ENCODE measurements around the gene ZYG11A. TPM values are rescaled to one million over a fixed set of nuclear protein-coding genes. Genes with fewer than 3 reads are reported as not detected.

ZYG11A gene
- total and polyA plus RNA-seq, 2 donors (not counting 3 experiments of a cell fraction or from before 2014, with no cell fraction given) = 0.40 to 2.1 TPM

DNA sequence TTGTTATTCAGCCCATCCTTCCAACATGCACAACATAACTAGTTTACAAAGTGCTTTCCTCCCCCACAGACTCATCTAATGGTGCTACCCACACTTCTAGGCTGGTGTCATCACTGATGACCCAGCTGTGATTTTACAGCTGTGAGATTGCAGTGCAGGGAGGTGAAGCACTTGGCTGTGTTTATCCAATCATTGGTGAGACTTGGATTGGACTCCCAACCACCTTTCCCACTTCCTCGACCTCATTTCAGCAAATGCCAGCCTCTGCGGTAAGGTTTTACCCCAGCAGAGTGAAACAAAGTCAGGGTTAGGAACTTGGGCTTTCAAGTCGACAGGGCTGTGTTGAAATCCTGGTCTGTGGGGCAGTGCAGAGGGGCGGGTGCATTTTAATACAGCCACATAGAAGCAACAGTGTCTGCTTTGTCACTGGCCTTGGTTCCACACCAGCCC, 56.9 kb downstream of the ZYG11A start:
- no peaks in the 10 kb centered on the region for H3K4me1 ChIP-seq (ENCODE audit: control insufficient read depth, extremely low read depth, insufficient read depth, low read length)
- intact Hi-C loops (cut with micrococcal nuclease) = no loop called here
- no peak overlapping the region for H2AFZ ChIP-seq (ENCODE audit: low read depth, low read length)
- CTCF ChIA-PET = no interaction called here
- no peak overlapping the region for H3K27ac ChIP-seq (ENCODE audit: insufficient read depth, low read depth, low read length)
- no peaks in the 10 kb centered on the region for H3K36me3 ChIP-seq (ENCODE audit: control insufficient read depth in 2 of 2, extremely low read depth in 1 of 2, insufficient read depth in 2 of 2, low read length in 2 of 2)
- no peak for TF ChIP-seq POLR2A (IDR thresholded peaks at IDR 0.05; ENCODE audit: low read depth, low read length)
- TF ChIP-seq, protein P1, sequence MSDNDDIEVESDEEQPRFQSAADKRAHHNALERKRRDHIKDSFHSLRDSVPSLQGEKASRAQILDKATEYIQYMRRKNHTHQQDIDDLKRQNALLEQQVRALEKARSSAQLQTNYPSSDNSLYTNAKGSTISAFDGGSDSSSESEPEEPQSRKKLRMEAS (IDR thresholded peaks at IDR 0.05; ENCODE audit: insufficient read depth, insufficient read length) = no peak
- TF ChIP-seq POLR2AphosphoS5 (IDR thresholded peaks at IDR 0.05; ENCODE audit: insufficient read depth, low read depth, low read length) = no peak
- no peak for TF ChIP-seq JUN (IDR thresholded peaks at IDR 0.05; ENCODE audit: borderline replicate concordance, insufficient read depth, insufficient read length, low read depth)
- TF ChIP-seq, protein P2, sequence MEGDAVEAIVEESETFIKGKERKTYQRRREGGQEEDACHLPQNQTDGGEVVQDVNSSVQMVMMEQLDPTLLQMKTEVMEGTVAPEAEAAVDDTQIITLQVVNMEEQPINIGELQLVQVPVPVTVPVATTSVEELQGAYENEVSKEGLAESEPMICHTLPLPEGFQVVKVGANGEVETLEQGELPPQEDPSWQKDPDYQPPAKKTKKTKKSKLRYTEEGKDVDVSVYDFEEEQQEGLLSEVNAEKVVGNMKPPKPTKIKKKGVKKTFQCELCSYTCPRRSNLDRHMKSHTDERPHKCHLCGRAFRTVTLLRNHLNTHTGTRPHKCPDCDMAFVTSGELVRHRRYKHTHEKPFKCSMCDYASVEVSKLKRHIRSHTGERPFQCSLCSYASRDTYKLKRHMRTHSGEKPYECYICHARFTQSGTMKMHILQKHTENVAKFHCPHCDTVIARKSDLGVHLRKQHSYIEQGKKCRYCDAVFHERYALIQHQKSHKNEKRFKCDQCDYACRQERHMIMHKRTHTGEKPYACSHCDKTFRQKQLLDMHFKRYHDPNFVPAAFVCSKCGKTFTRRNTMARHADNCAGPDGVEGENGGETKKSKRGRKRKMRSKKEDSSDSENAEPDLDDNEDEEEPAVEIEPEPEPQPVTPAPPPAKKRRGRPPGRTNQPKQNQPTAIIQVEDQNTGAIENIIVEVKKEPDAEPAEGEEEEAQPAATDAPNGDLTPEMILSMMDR (IDR thresholded peaks at IDR 0.05; ENCODE audit: extremely low read depth in 1 of 2, insufficient read depth in 1 of 2, low read depth in 1 of 2, low read length in 2 of 2) = no peak
- no peak for TF ChIP-seq EZH2 (IDR thresholded peaks at IDR 0.05; ENCODE audit: borderline replicate concordance, low read depth, low read length, severe bottlenecking)
- TF ChIP-seq GATA2 (IDR thresholded peaks at IDR 0.05; ENCODE audit: insufficient read depth, insufficient read length, low read depth, low read length) = no peak
- no peak for TF ChIP-seq MYC (IDR thresholded peaks at IDR 0.05; ENCODE audit: low read depth, low read length)
- no peak overlapping the region for H3K9ac ChIP-seq (replicated peaks; ENCODE audit: extremely low read depth, insufficient read depth, low read length)
- dilution Hi-C loops (cut with MboI; ENCODE audit: extremely low pct_ligation_motif_present, low sequenced_read_pairs) = no loop called here
- no peak overlapping the region for H3K4me2 ChIP-seq (ENCODE audit: insufficient read depth, low read length)
- FAIRE-seq (no peak), DNase-seq (ENCODE audit: low read depth, low spot score) (no peak)
- POLR2A ChIA-PET = no interaction called here
- no peaks in the 10 kb centered on the region for H3K9me1 ChIP-seq (replicated peaks; ENCODE audit: control insufficient read depth, extremely low read depth, insufficient read depth, low read length)
- no peaks in the 10 kb centered on the region for H3K79me2 ChIP-seq (ENCODE audit: control insufficient read depth, insufficient read depth, low read length)
- BruUV-seq (replicated peaks) = no TSS peak
- H3K27me3 ChIP-seq (ENCODE audit: control insufficient read depth in 2 of 2, insufficient read depth in 2 of 2, low read length in 2 of 2) = no peaks in the 10 kb centered on the region
- H3K4me3 ChIP-seq (replicated peaks in 1 of 3; ENCODE audit: insufficient read depth in 1 of 3, low read depth in 1 of 3, low read length in 3 of 3) = no peak overlapping the region
- no peaks in the 10 kb centered on the region for H4K20me1 ChIP-seq (replicated peaks; ENCODE audit: control insufficient read depth, extremely low read depth, insufficient read depth, low read length)
- no peaks in the 10 kb centered on the region for H3K9me3 ChIP-seq (replicated peaks; ENCODE audit: control insufficient read depth, insufficient read depth, low read length)

All from endothelial cell of umbilical vein (primary cell).